ENCODE measurements around the gene ALCAM.

ALCAM gene

GRCh38 chr3:105473521-105474223 is 107.0 kb downstream of the ALCAM start:
- Histone ChIP-seq H3K27me3 (no peaks in the 10 kb centered on the region), H3K36me3 (no peaks in the 10 kb centered on the region), H3K9me3 (no peaks in the 10 kb centered on the region), H3K4me3 (ENCODE audit: low read depth in 1 of 2, low read length in 1 of 2) (no peak overlapping the region), H3K4me1 (ENCODE audit: control insufficient read depth in 1 of 2, insufficient read depth in 1 of 2, low read depth in 1 of 2, low read length in 1 of 2) (no peaks in the 10 kb centered on the region), H3K27ac (no peak overlapping the region)
- TF ChIP-seq CTCF (IDR thresholded peaks at IDR 0.05), result no peak

- Histone ChIP-seq H3K9me3 (no peaks in the 10 kb centered on the region), H3K27ac (no peak overlapping the region), H3K27me3 (no peaks in the 10 kb centered on the region), H3K4me3 (ENCODE audit: low read depth in 1 of 2, low read length in 1 of 2) (no peak overlapping the region), H3K36me3 (no peaks in the 10 kb centered on the region), H3K4me1 (ENCODE audit: control insufficient read depth in 1 of 2, insufficient read depth in 1 of 2, low read depth in 1 of 2, low read length in 1 of 2) (no peaks in the 10 kb centered on the region)
- TF ChIP-seq CTCF (IDR thresholded peaks at IDR 0.05), result no peak
Observed at GRCh38 chr3:105480768-105481167, 114.1 kb downstream of the ALCAM start.

GRCh38 chr3:105483476-105483875 is 116.8 kb downstream of the ALCAM start:
- TF ChIP-seq CTCF (IDR thresholded peaks at IDR 0.05), result no peak
- Histone ChIP-seq H3K4me1 (ENCODE audit: control insufficient read depth in 1 of 2, insufficient read depth in 1 of 2, low read depth in 1 of 2, low read length in 1 of 2) (no peaks in the 10 kb centered on the region), H3K27me3 (no peaks in the 10 kb centered on the region), H3K4me3 (ENCODE audit: low read depth in 1 of 2, low read length in 1 of 2) (no peak overlapping the region), H3K36me3 (no peaks in the 10 kb centered on the region), H3K27ac (no peak overlapping the region), H3K9me3 (no peaks in the 10 kb centered on the region)

GRCh38 chr3:105490045-105490444 is 123.3 kb downstream of the ALCAM start:
- peaks cover 7% of the 10 kb centered on the region for H3K9me3 ChIP-seq
- no peak overlapping the region for H3K27ac ChIP-seq
- H3K36me3 ChIP-seq, result no peaks in the 10 kb centered on the region
- H3K4me3 ChIP-seq (ENCODE audit: low read depth in 1 of 2, low read length in 1 of 2), result no peak overlapping the region
- no peak for TF ChIP-seq CTCF (IDR thresholded peaks at IDR 0.05)
- H3K27me3 ChIP-seq, result no peaks in the 10 kb centered on the region
- H3K4me1 ChIP-seq (ENCODE audit: control insufficient read depth in 1 of 2, insufficient read depth in 1 of 2, low read depth in 1 of 2, low read length in 1 of 2), result peaks cover 0 to 8% of the 10 kb centered on the region in 2 experiments

- Histone ChIP-seq H3K9me3 (peaks cover 7% of the 10 kb centered on the region), H3K27ac (no peak overlapping the region), H3K36me3 (no peaks in the 10 kb centered on the region), H3K4me3 (ENCODE audit: low read depth in 1 of 2, low read length in 1 of 2) (no peak overlapping the region), H3K27me3 (no peaks in the 10 kb centered on the region), H3K4me1 (ENCODE audit: control insufficient read depth in 1 of 2, insufficient read depth in 1 of 2, low read depth in 1 of 2, low read length in 1 of 2) (peaks cover 8 to 13% of the 10 kb centered on the region in 2 experiments)
- TF ChIP-seq CTCF (IDR thresholded peaks at IDR 0.05), result no peak
Observed at GRCh38 chr3:105493305-105493892, 126.7 kb downstream of the ALCAM start.

All from neutrophil (primary cell).